ENCODE data around the gene PAN3. TPM values are rescaled to one million over a fixed set of nuclear protein-coding genes. Genes with fewer than 3 reads are reported as not detected.

The PAN3 gene
- total RNA-seq, 1 donor from 2014 or later, result 18.7 TPM

GRCh38 chr13:28171266-28171665 lies 32.9 kb downstream of the PAN3 start:
- H3K27ac Mint-ChIP-seq (ENCODE audit: unreplicated experiment), result no peak overlapping the region
- DNase-seq (ENCODE audit: low spot score), result no peak
- TF ChIP-seq CTCF (IDR thresholded peaks at IDR 0.05), result no peak
- H3K4me1 Mint-ChIP-seq (ENCODE audit: low read depth), result peaks cover 4% of the 10 kb centered on the region
- no peak overlapping the region for H3K4me3 Mint-ChIP-seq (ENCODE audit: unreplicated experiment)
- no peaks in the 10 kb centered on the region for H3K9me3 Mint-ChIP-seq (ENCODE audit: low read depth)
- no peaks in the 10 kb centered on the region for H3K27me3 Mint-ChIP-seq (ENCODE audit: low read depth)
- H3K36me3 Mint-ChIP-seq (ENCODE audit: low read depth), result no peaks in the 10 kb centered on the region

- no peaks in the 10 kb centered on the region for H3K9me3 Mint-ChIP-seq (ENCODE audit: low read depth)
These were observed 34.6 kb downstream of the PAN3 start for GRCh38 chr13:28172947-28173346.

GRCh38 chr13:28173793-28174192 lies 35.4 kb downstream of the PAN3 start:
- DNase-seq (ENCODE audit: low spot score), result no peak
- Mint-ChIP-seq H3K27me3 (ENCODE audit: low read depth) (no peaks in the 10 kb centered on the region), H3K36me3 (ENCODE audit: low read depth) (no peaks in the 10 kb centered on the region), H3K4me1 (ENCODE audit: low read depth) (peaks cover 4% of the 10 kb centered on the region), H3K4me3 (ENCODE audit: unreplicated experiment) (no peak overlapping the region), H3K27ac (ENCODE audit: unreplicated experiment) (no peak overlapping the region), H3K9me3 (ENCODE audit: low read depth) (no peaks in the 10 kb centered on the region)
- TF ChIP-seq CTCF (IDR thresholded peaks at IDR 0.05), result no peak

More at GRCh38 chr13:28172947-28173346, 34.6 kb downstream of the PAN3 start:
- Mint-ChIP-seq H3K27me3 (ENCODE audit: low read depth) (no peaks in the 10 kb centered on the region), H3K27ac (ENCODE audit: unreplicated experiment) (no peak overlapping the region), H3K36me3 (ENCODE audit: low read depth) (no peaks in the 10 kb centered on the region), H3K4me3 (ENCODE audit: unreplicated experiment) (no peak overlapping the region), H3K4me1 (ENCODE audit: low read depth) (peaks cover 4% of the 10 kb centered on the region)
- TF ChIP-seq CTCF (IDR thresholded peaks at IDR 0.05), result no peak
- DNase-seq (ENCODE audit: low spot score), result no peak

- H3K9me3 Mint-ChIP-seq (ENCODE audit: low read depth), result no peaks in the 10 kb centered on the region
- no peak overlapping the region for H3K4me3 Mint-ChIP-seq (ENCODE audit: unreplicated experiment)
- TF ChIP-seq CTCF (IDR thresholded peaks at IDR 0.05), result no peak
- H3K27me3 Mint-ChIP-seq (ENCODE audit: low read depth), result no peaks in the 10 kb centered on the region
- no peak for DNase-seq (ENCODE audit: low spot score)
- no peak overlapping the region for H3K27ac Mint-ChIP-seq (ENCODE audit: unreplicated experiment)
- no peaks in the 10 kb centered on the region for H3K36me3 Mint-ChIP-seq (ENCODE audit: low read depth)
- peaks cover 16% of the 10 kb centered on the region for H3K4me1 Mint-ChIP-seq (ENCODE audit: low read depth)
These were observed 39.0 kb downstream of the PAN3 start for GRCh38 chr13:28177327-28177726.

GRCh38 chr13:28177877-28178276 lies 39.5 kb downstream of the PAN3 start:
- H3K27me3 Mint-ChIP-seq (ENCODE audit: low read depth), result no peaks in the 10 kb centered on the region
- H3K27ac Mint-ChIP-seq (ENCODE audit: unreplicated experiment), result no peak overlapping the region
- no peak for DNase-seq (ENCODE audit: low spot score)
- no peaks in the 10 kb centered on the region for H3K36me3 Mint-ChIP-seq (ENCODE audit: low read depth)
- H3K4me3 Mint-ChIP-seq (ENCODE audit: unreplicated experiment), result no peak overlapping the region
- peaks cover 17% of the 10 kb centered on the region for H3K4me1 Mint-ChIP-seq (ENCODE audit: low read depth)
- H3K9me3 Mint-ChIP-seq (ENCODE audit: low read depth), result no peaks in the 10 kb centered on the region
- TF ChIP-seq CTCF (IDR thresholded peaks at IDR 0.05), result no peak

Data from chondrocyte (in vitro differentiated cells).